Measurements from ENCODE around the gene ANO7.

Gene ANO7

GRCh38 chr2:241157841-241158545, 30.5 kb upstream of the ANO7 start:
- in situ Hi-C loops (cut with MboI; ENCODE audit: low sequenced_read_pairs) = no loop called here

GRCh38 chr2:241158546-241158900, 30.0 kb upstream of the ANO7 start:
- in situ Hi-C loops (cut with MboI; ENCODE audit: low sequenced_read_pairs) = no loop called here

- in situ Hi-C loops (cut with MboI; ENCODE audit: low sequenced_read_pairs) = no loop called here
Observed at GRCh38 chr2:241159116-241159515, 29.4 kb upstream of the ANO7 start.

GRCh38 chr2:241160318-241160717, 28.2 kb upstream of the ANO7 start:
- in situ Hi-C loops (cut with MboI; ENCODE audit: low sequenced_read_pairs) = no loop called here

GRCh38 chr2:241161646-241162281, 26.7 kb upstream of the ANO7 start:
- in situ Hi-C loops (cut with MboI; ENCODE audit: low sequenced_read_pairs) = no loop called here

DNA sequence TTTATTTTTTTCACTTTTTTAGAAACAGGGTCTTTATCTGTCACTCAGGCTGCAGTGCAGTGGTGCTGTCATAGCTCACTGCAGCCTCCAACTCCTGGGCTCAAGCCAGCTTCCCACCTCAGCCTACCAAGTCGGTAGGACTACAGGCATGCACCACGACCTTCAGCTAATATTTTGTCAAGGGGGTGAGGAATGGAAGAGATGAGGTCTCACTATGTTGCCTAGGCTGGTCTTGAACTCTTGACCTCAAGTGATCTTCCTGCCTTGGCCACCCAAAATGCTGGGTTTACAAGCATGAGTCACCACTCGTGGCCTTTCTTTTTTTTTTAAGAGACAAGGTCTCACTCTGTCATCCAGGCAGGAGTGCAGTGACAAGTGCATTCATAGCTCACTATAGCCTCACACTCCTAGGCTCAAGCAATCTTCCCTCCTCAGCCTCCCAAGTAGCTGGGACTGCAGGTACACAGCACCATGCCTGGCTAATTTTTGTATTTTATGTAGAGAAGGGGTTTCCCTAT, 24.8 kb upstream of the ANO7 start:
- in situ Hi-C loops (cut with MboI; ENCODE audit: low sequenced_read_pairs) = no loop called here

GRCh38 chr2:241168366-241168765, 20.1 kb upstream of the ANO7 start:
- in situ Hi-C loops (cut with MboI; ENCODE audit: low sequenced_read_pairs) = no loop called here

DNA sequence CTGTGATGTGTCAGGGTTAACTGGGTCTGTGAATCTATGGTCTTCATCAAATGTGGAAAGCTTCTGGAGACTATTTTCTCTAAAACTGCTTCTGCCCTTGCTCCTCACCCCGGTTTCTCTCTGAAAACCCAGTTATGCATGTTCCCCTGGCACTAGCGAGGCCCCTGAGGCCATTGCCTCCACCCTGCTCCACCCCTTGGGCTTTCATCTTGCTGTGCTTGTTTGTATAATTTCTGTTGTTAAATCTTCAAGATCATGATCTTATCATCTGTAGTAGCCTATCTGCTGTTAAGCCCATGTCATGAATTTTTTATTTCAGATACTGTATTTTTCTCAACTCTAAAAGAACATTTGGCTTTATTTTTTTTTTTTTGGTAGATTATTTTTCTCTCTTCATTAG, 14.9 kb upstream of the ANO7 start:
- in situ Hi-C loops (cut with MboI; ENCODE audit: low sequenced_read_pairs) = no loop called here

GRCh38 chr2:241177526-241178334, 10.7 kb upstream of the ANO7 start:
- in situ Hi-C loops (cut with MboI; ENCODE audit: low sequenced_read_pairs) = no loop called here

DNA sequence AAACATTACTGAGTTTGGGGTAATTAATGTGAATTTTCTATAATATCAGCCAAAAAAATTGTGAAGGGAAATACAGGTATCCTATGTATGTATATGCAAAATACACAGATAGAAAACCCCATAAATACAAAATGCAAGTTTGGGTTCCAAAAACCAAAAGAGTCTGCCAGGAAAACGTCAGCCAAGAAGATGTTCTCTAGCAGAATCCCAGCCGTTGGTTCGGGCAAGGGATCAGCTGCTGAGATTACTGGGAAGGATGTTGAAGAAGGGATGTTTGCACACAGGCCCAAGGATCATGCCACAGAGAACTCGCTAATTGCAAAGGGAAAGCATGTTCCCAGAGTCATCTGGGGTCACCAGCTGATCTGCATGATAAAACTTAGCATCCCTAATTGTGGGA, 9.5 kb upstream of the ANO7 start:
- in situ Hi-C loops (cut with MboI; ENCODE audit: low sequenced_read_pairs) = no loop called here

DNA sequence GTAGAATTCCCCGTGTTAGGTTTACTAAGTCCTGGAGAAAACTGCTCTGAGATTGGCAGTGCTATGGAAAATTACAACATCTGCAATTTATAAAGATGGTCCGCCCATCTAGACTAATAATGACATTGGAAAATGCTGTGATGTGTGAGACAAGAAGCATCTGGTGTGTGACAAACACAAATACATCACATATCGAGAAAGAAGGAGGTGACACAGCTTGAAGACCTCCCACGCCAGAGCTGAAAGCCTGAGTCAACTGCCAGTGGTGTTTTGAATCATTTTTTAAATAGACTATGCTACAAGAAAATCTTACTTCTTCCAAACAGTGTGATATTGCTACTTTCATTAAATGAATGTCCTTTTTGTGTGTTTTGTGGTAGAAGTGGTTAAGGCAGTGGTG, 8.6 kb upstream of the ANO7 start:
- in situ Hi-C loops (cut with MboI; ENCODE audit: low sequenced_read_pairs) = no loop called here

DNA sequence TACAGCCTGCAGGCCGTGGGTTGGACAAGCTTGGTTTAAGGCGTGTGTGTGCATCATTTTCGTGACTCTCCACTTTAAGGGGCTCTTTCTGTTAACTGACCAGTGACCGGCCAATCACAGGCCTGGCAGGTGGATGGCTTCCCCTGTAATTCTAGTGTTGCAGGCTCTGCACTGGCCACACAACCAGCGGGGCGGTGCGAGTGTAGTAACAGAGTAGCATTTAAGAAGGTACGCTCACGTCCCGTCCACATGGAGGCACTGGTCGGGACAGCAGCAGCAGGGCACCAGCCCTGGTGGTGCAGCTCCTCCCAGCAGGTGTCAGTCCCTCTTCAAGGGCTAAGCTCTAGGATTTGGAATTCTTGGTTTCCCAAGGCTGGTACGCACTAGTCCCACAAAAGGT, 8.0 kb upstream of the ANO7 start:
- in situ Hi-C loops (cut with MboI; ENCODE audit: low sequenced_read_pairs) = no loop called here

GRCh38 chr2:241182126-241182525, 6.4 kb upstream of the ANO7 start:
- in situ Hi-C loops (cut with MboI; ENCODE audit: low sequenced_read_pairs) = no loop called here

GRCh38 chr2:241182531-241183133, 5.8 kb upstream of the ANO7 start:
- in situ Hi-C loops (cut with MboI; ENCODE audit: low sequenced_read_pairs) = no loop called here

DNA sequence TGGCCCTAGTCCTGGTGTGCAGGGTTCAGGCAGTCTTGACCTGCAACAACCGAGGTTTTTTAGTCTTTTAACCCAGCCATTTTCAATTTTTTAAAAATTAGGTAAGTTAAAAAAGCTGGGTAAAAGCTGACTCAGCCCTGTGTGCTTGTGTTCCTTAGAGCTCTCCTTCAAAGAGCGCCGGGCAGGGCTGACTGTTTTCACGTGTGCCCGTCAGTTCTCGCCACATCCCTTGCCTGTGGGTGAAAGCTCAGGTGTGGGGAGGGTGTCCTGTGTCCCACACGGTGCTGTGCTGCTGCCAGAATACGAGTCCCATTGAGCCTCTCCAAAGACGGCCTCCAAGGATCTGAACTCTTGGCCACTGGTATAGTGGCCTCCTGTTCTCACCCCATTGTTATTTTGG, 5.3 kb upstream of the ANO7 start:
- in situ Hi-C loops (cut with MboI; ENCODE audit: low sequenced_read_pairs) = no loop called here

DNA sequence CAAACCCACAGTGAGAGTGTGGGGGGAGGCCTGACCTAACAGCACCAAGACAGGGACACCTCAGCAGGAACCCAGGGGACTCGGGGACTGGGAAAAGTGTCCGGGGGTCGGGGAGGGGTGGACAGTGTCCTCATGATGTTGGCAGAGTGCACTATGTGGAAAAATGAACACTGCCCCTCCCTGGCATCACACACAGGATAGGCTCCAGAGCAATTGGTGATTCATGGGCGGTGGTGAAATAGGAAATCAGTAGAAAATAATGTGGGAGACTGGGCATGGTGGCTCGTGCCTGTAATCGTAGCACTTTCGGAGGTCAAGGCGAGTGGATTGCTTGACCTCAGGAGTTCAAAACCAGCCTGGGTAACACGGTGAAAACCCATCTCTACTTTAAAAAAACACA, 3.6 kb upstream of the ANO7 start:
- in situ Hi-C loops (cut with MboI; ENCODE audit: low sequenced_read_pairs) = no loop called here

- in situ Hi-C loops (cut with MboI; ENCODE audit: low sequenced_read_pairs) = no loop called here
Observed at GRCh38 chr2:241185961-241186360, 2.5 kb upstream of the ANO7 start.

- in situ Hi-C loops (cut with MboI; ENCODE audit: low sequenced_read_pairs) = no loop called here
Observed at GRCh38 chr2:241187101-241187917, 1.2 kb upstream of the ANO7 start.

GRCh38 chr2:241187918-241188234, 601 bp upstream of the ANO7 start:
- in situ Hi-C loops (cut with MboI; ENCODE audit: low sequenced_read_pairs) = no loop called here

DNA sequence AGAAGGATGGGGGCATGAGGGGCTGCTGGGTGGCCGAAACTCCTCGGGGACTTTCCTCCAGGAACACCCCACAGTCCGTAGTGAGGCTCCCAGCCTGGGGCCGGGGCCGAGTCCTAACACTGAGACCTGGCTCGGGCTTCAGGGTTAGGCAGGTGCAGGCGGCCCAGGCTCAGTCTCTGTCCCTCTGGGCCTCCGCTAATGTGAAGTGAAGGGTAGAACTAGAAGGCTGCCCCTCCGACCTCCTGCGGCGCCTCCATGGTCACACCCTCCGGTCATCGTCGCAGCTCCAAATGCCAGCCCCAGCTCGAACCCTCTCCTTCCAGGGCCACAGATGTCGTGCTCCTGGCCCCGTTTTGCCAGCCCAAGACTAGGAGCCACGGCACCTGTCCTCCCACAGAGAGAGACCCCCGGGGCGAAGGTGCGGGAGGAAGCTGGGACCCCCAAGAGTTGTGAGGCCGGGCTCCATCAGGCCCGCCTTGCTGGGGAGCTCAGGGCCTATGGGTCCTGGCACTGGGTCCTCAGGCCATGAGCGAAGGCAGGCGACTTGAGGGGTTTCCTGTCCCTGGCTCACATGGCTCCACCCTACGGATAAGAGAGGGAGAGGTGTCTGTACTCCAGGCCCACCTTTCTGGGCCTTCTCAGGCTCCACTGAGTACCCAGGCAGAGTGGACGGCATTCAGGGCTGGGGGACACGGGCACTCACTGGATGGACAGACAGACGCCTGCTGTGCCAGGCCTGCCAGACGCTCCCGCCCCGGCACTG, 797 bp downstream of the ANO7 start:
- in situ Hi-C loops (cut with MboI; ENCODE audit: low sequenced_read_pairs) = no loop called here

All from HL-60/S4 treated with retinoic acid at 250 ng/mL for 4 days and 3 days (cell line).